ENCODE data around the gene HEMK1.

GRCh38 chr3:50550079-50550736 is 19.1 kb upstream of the HEMK1 start:
- peak; percentile 86 for TF ChIP-seq CTCF (IDR thresholded peaks at IDR 0.05)
- TF ChIP-seq ARID4B (CRISPR knock-in tag; IDR thresholded peaks at IDR 0.05; ENCODE audit: borderline replicate concordance), result no peak
- no peak for TF ChIP-seq CREM (CRISPR knock-in tag; IDR thresholded peaks at IDR 0.05)
- TF ChIP-seq TCF7 (CRISPR knock-in tag; IDR thresholded peaks at IDR 0.05; ENCODE audit: low read depth), result no peak
- TF ChIP-seq NFYB (CRISPR knock-in tag; conservative IDR thresholded peaks at IDR 0.05; ENCODE audit: low read depth), result no peak
- no peak for TF ChIP-seq SMAD3 (CRISPR knock-in tag; IDR thresholded peaks at IDR 0.05; ENCODE audit: borderline replicate concordance)
- no peak for TF ChIP-seq MXD4 (CRISPR knock-in tag; IDR thresholded peaks at IDR 0.05; ENCODE audit: borderline replicate concordance)
